Epithelial cell of esophagus (primary cell): ENCODE data around the gene PTH2.

ENCODE experiments used
- DNase-seq: peaks from one replicate; pipeline ENCODE4 v3.0.0; 2010; ENCODE audit warnings: low read depth
- H3K4me3 ChIP-seq: 2 replicates; pipeline ENCODE4 v1.5.1; 2011; ENCODE audit warnings: mild to moderate bottlenecking, low read length, control low read depth
- CTCF ChIP-seq: IDR thresholded peaks from 2 replicates; pipeline ENCODE4 v1.5.1; 2011; ENCODE audit warnings: low read depth, mild to moderate bottlenecking, low read length, control low read depth, inconsistent platforms; ENCODE audit not compliant: insufficient read depth; ENCODE audit errors: missing control alignments

PTH2 gene

GRCh38 chr19:49417088-49417487 lies 6.2 kb downstream of the PTH2 start:
- DNase-seq = no peak
- TF ChIP-seq CTCF = no peak
- H3K4me3 ChIP-seq = no peak overlapping the region

GRCh38 chr19:49415810-49416200 lies 7.4 kb downstream of the PTH2 start:
- no peak for DNase-seq
- no peak overlapping the region for H3K4me3 ChIP-seq
- TF ChIP-seq CTCF = no peak

GRCh38 chr19:49415102-49415809 lies 8.0 kb downstream of the PTH2 start:
- no peak for DNase-seq
- no peak for TF ChIP-seq CTCF
- H3K4me3 ChIP-seq = no peak overlapping the region

- no peak overlapping the region for H3K4me3 ChIP-seq
- DNase-seq = no peak
- no peak for TF ChIP-seq CTCF
Observed at GRCh38 chr19:49414256-49414655, 9.0 kb downstream of the PTH2 start.

GRCh38 chr19:49413348-49413747 lies 9.9 kb downstream of the PTH2 start:
- DNase-seq = no peak
- H3K4me3 ChIP-seq = no peak overlapping the region
- no peak for TF ChIP-seq CTCF

GRCh38 chr19:49411681-49412326 lies 11.4 kb downstream of the PTH2 start:
- DNase-seq = no peak
- no peak overlapping the region for H3K4me3 ChIP-seq
- TF ChIP-seq CTCF = no peak
